HepG2 (cell line): ENCODE results near the gene GCNT4. TPM values are rescaled to one million over a fixed set of nuclear protein-coding genes. Genes with fewer than 3 reads are reported as not detected.

Source experiments
- BHLHE40 ChIP-seq: IDR thresholded peaks from 2 replicates; pipeline ENCODE4 v1.6.1; 2011; ENCODE audit warnings: low read length, improper control_type of control experiment
- CEBPB ChIP-seq: IDR thresholded peaks from 2 replicates; pipeline ENCODE4 v1.6.1; 2011; ENCODE audit warnings: low read depth, low read length, improper control_type of control experiment, borderline replicate concordance
- EED ChIP-seq: sonication (generic); formaldehyde crosslinking; IDR thresholded peaks from 2 replicates; pipeline ENCODE4 v1.5.0; 2020; ENCODE audit warnings: mild to moderate bottlenecking, missing genetic modification reagents
- FOXK2 ChIP-seq: fragments of 450-650 bp; IDR thresholded peaks from 2 replicates; pipeline ENCODE4 v1.6.1; 2016
- HIVEP1 ChIP-seq: sonication (generic); formaldehyde crosslinking; IDR thresholded peaks from 2 replicates; pipeline ENCODE4 v1.4.0; 2020; ENCODE audit warnings: mild to moderate bottlenecking, missing genetic modification reagents
- IRF2 ChIP-seq: IDR thresholded peaks from 2 replicates; pipeline ENCODE4 v1.6.1; 2018; ENCODE audit warnings: missing genetic modification reagents, missing compliant biosample characterization
- NCOA5 ChIP-seq: sonication (generic); formaldehyde crosslinking; IDR thresholded peaks from 2 replicates; pipeline ENCODE4 v1.4.0; 2020; ENCODE audit warnings: missing genetic modification reagents
- POLR2AphosphoS5 ChIP-seq: IDR thresholded peaks from 2 replicates; pipeline ENCODE4 v1.6.1; 2012; ENCODE audit warnings: low read depth, low read length
- RELA ChIP-seq: sonication (generic); formaldehyde crosslinking; IDR thresholded peaks from 2 replicates; pipeline ENCODE4 v1.4.0; 2020; ENCODE audit warnings: missing genetic modification reagents
- STAG1 ChIP-seq: sonication (generic); formaldehyde crosslinking; IDR thresholded peaks from 2 replicates; pipeline ENCODE4 v1.4.0; 2020; ENCODE audit warnings: missing genetic modification reagents
- TAF1 ChIP-seq: sonication (generic); formaldehyde crosslinking; IDR thresholded peaks from 2 replicates; pipeline ENCODE4 v1.4.0; 2020; ENCODE audit warnings: missing genetic modification reagents
- TCF12 ChIP-seq, 2 experiments: fragments of 450-650 bp in 1 of 2; sonication (generic) in 1 of 2; formaldehyde crosslinking in 1 of 2; IDR thresholded peaks; 2 replicates each; pipeline versions ENCODE4 v1.6.1 to v1.8.0; 2017 to 2022; ENCODE audit warnings: antibody characterized with exemption in 1 of 2, mild to moderate bottlenecking in 1 of 2, missing genetic modification reagents in 1 of 2, moderate library complexity in 1 of 2
- YEATS2 ChIP-seq: sonication (generic); formaldehyde crosslinking; IDR thresholded peaks from 2 replicates; pipeline ENCODE4 v1.4.0; 2020; ENCODE audit warnings: missing genetic modification reagents, borderline replicate concordance
- ZEB1 ChIP-seq: IDR thresholded peaks from 2 replicates; pipeline ENCODE4 v1.6.1; 2012; ENCODE audit warnings: mild to moderate bottlenecking, low read depth, inconsistent platforms; ENCODE audit not compliant: insufficient replicate concordance
- ZNF280B ChIP-seq: sonication (generic); formaldehyde crosslinking; IDR thresholded peaks from 2 replicates; pipeline ENCODE4 v1.5.0; 2020; ENCODE audit warnings: missing genetic modification reagents, mild to moderate bottlenecking, borderline replicate concordance
- ZNF563 ChIP-seq: sonication (generic); formaldehyde crosslinking; IDR thresholded peaks from 2 replicates; pipeline ENCODE4 v1.8.0; 2022; ENCODE audit warnings: mild to moderate bottlenecking, moderate library complexity, missing genetic modification reagents
- ZNF614 ChIP-seq: IDR thresholded peaks from 2 replicates; pipeline ENCODE4 v1.6.1; 2018; ENCODE audit warnings: missing biosample characterization, missing genetic modification reagents, inconsistent platforms, borderline replicate concordance
- ZNF639 ChIP-seq: conservative IDR thresholded peaks from 2 replicates; pipeline ENCODE4 v1.6.1; 2018; ENCODE audit warnings: missing genetic modification reagents
- ZNF773 ChIP-seq: sonication (generic); formaldehyde crosslinking; IDR thresholded peaks from 2 replicates; pipeline ENCODE4 v1.4.0; 2020; ENCODE audit warnings: missing genetic modification reagents, borderline replicate concordance
- polyA plus RNA-seq, 8 experiments: library from polyadenylated mRNA; depleted of rRNA in 3 of 8; stranded (reverse) in 7 of 8; unstranded in 1 of 8; fragments of >200 nt; fragmentation: Illumina TruSeq in 4 of 8; extraction: Trizol in 4 of 8; gene quantifications; 2 replicates each; pipeline versions ENCODE4 v1.2.1 to v1.2.3, GENCODE V29; 2011 to 2016; ENCODE audit warnings: low read depth in 4 of 8, missing spikeins in 1 of 8, mixed read lengths in 1 of 8; ENCODE audit not compliant: insufficient read depth in 1 of 8
- total RNA-seq, 5 experiments: library from RNA; depleted of rRNA; stranded (reverse); fragments of >200 nt; fragmentation: Illumina TruSeq; extraction: Trizol; gene quantifications; 2 replicates each; pipeline ENCODE4 v1.2.3, GENCODE V29; 2016; ENCODE audit warnings: low read depth in 1 of 5
- TF ChIP-seq, protein P1 (sequence below): IDR thresholded peaks from 2 replicates; pipeline ENCODE4 v1.6.1; 2016; ENCODE audit warnings: control low read depth
- TF ChIP-seq, protein P2 (sequence below): sonication (generic); formaldehyde crosslinking; IDR thresholded peaks from 2 replicates; pipeline ENCODE4 v1.5.1; 2020; ENCODE audit warnings: missing genetic modification reagents, mild to moderate bottlenecking, borderline replicate concordance
- TF ChIP-seq, protein P3 (sequence below): sonication (generic); formaldehyde crosslinking; IDR thresholded peaks from 2 replicates; pipeline ENCODE4 v1.5.0; 2020; ENCODE audit warnings: mild to moderate bottlenecking, missing genetic modification reagents, borderline replicate concordance

GCNT4 gene
- total and polyA plus RNA-seq, 2 of the 13 experiments (the other 11 are each of a cell fraction or from before 2014, with no cell fraction given), result 0.22 to 0.38 TPM

DNA sequence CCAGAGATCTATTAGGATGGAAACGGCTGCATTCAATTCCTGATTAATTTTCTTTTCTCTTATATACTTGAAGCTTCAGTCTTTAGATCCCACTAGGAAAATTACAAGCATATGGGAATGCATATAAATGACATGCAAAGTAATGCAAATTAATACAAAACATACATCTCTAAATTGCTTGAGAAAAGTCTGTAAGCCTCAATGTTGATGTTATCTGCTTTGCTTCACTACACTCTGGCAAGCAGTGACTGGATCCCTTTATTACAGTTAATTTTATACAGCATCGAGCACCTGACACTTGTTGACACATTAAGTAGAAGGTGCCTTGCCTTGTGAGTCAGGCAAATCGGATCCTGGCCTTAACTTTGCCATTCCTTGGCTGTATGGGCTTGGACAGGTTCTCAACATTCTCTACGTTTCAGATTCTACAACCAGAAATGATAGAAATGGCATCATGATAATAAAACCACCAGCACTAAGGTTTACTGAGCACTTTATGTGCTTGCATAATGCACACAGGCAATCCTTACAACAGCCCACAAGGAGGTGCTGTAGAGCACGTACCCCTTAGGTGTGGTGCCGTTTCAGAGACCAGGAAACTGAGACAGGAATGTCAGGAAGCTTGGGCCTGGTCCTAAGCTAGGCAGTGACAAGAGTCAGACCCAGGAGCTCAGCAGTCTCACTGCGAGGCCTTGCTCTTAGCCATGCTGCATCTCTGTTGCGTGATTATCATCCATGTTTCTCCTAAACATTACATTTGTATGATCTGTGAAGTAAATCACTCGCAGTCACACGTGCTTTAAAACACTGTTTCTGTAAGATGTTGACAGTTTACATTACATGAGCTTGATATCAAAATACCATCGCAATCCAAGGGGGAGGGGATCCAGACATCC is 2.7 kb downstream of the GCNT4 start (continued):
- TF ChIP-seq IRF2 (0 out of 2 replicates have a peak, but pooled peaks have one; percentile 21), TCF12 (IDR thresholded peaks at IDR 0.05) (no peak), TCF12 (CRISPR knock-in tag; IDR thresholded peaks at IDR 0.05) (no peak), YEATS2 (CRISPR knock-in tag) (no peak), ZNF614 (0 out of 2 replicates have a peak, but pooled peaks have one; percentile 25), ZNF563 (no peak), STAG1 (CRISPR knock-in tag) (peak; percentile 78), RELA (CRISPR knock-in tag) (no peak), TAF1 (CRISPR knock-in tag) (no peak), NCOA5 (CRISPR knock-in tag) (no peak), POLR2AphosphoS5 (no peak), HIVEP1 (no peak), ZNF639 (CRISPR knock-in tag) (no peak), ZEB1 (no peak), BHLHE40 (no peak), CEBPB (peak; percentile 51; the same call in 1 of the 2 replicates), FOXK2 (no peak), EED (CRISPR knock-in tag) (no peak), ZNF773 (CRISPR knock-in tag) (no peak), ZNF280B (no peak)
- TF ChIP-seq, protein P1, sequence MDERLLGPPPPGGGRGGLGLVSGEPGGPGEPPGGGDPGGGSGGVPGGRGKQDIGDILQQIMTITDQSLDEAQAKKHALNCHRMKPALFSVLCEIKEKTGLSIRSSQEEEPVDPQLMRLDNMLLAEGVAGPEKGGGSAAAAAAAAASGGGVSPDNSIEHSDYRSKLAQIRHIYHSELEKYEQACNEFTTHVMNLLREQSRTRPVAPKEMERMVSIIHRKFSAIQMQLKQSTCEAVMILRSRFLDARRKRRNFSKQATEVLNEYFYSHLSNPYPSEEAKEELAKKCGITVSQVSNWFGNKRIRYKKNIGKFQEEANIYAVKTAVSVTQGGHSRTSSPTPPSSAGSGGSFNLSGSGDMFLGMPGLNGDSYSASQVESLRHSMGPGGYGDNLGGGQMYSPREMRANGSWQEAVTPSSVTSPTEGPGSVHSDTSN (CRISPR knock-in tag), result no peak
- TF ChIP-seq, protein P2, sequence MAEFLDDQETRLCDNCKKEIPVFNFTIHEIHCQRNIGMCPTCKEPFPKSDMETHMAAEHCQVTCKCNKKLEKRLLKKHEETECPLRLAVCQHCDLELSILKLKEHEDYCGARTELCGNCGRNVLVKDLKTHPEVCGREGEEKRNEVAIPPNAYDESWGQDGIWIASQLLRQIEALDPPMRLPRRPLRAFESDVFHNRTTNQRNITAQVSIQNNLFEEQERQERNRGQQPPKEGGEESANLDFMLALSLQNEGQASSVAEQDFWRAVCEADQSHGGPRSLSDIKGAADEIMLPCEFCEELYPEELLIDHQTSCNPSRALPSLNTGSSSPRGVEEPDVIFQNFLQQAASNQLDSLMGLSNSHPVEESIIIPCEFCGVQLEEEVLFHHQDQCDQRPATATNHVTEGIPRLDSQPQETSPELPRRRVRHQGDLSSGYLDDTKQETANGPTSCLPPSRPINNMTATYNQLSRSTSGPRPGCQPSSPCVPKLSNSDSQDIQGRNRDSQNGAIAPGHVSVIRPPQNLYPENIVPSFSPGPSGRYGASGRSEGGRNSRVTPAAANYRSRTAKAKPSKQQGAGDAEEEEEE, result no peak
- TF ChIP-seq, protein P3, sequence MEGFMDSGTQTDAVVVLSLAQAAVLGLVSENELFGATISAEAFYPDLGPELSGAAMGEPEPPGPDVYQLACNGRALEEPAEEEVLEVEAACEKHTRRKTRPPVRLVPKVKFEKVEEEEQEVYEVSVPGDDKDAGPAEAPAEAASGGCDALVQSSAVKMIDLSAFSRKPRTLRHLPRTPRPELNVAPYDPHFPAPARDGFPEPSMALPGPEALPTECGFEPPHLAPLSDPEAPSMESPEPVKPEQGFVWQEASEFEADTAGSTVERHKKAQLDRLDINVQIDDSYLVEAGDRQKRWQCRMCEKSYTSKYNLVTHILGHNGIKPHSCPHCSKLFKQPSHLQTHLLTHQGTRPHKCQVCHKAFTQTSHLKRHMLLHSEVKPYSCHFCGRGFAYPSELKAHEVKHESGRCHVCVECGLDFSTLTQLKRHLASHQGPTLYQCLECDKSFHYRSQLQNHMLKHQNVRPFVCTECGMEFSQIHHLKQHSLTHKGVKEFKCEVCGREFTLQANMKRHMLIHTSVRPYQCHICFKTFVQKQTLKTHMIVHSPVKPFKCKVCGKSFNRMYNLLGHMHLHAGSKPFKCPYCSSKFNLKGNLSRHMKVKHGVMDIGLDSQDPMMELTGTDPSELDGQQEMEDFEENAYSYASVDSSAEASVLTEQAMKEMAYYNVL, result no peak
